ENCODE results near the gene HHIPL1.

Gene HHIPL1

DNA sequence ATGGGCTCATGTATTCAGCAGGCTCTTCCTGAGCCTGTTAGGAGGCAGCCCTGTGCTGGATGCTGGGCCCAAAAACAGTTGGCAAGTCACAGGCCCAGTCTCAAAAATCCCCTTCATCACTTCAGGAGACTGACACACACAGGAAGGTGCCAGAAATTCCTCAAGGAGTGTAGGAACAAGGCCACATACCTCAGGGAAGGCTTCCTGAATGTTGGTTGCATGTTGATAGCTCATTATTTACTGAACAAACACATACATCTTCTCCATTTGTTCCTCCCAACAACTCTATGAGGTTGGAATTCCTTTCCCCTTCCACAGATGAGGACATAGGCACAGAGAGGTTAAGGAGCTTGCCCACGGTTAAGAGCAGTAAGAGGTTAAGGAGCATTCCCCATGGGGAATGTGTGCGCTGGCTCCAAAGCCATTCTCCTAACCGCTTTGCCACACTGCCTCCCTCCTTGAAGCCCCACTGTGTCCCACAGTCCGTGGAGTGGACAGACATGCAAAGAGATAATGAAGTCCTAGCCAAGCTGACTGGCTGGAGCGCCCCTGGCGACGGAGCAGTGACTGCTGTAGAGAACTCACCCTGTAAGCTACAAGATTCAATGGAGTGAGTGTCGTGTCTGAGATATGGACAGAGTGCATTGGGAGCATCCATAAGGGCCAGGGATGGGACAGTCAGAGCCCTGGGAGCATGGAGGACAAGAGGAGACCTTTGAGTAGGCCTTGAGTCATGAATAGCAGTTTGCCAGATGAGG, 3.3 kb downstream of the HHIPL1 start:
- ATAC-seq (ENCODE audit: insufficient read depth, low read depth), result no peak
- no peak for TF ChIP-seq EZH2 (IDR thresholded peaks at IDR 0.05; ENCODE audit: borderline replicate concordance, low read depth, low read length, severe bottlenecking)
- TF ChIP-seq, protein P1, sequence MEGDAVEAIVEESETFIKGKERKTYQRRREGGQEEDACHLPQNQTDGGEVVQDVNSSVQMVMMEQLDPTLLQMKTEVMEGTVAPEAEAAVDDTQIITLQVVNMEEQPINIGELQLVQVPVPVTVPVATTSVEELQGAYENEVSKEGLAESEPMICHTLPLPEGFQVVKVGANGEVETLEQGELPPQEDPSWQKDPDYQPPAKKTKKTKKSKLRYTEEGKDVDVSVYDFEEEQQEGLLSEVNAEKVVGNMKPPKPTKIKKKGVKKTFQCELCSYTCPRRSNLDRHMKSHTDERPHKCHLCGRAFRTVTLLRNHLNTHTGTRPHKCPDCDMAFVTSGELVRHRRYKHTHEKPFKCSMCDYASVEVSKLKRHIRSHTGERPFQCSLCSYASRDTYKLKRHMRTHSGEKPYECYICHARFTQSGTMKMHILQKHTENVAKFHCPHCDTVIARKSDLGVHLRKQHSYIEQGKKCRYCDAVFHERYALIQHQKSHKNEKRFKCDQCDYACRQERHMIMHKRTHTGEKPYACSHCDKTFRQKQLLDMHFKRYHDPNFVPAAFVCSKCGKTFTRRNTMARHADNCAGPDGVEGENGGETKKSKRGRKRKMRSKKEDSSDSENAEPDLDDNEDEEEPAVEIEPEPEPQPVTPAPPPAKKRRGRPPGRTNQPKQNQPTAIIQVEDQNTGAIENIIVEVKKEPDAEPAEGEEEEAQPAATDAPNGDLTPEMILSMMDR (IDR thresholded peaks at IDR 0.05; ENCODE audit: borderline replicate concordance, extremely low read depth, low read length, poor library complexity, severe bottlenecking), result no peak
- no peaks in the 10 kb centered on the region for H3K4me1 ChIP-seq (ENCODE audit: insufficient read depth, low read length)
- no peak overlapping the region for H3K4me3 ChIP-seq (ENCODE audit: low read depth in 1 of 2, low read length in 2 of 2)
- no peak for DNase-seq
- no peaks in the 10 kb centered on the region for H3K27me3 ChIP-seq (ENCODE audit: insufficient read depth, low read length, poor library complexity)
- no peak overlapping the region for H3K9ac ChIP-seq (ENCODE audit: low read depth, low read length)
- no peak overlapping the region for H2AFZ ChIP-seq (ENCODE audit: low read depth, low read length)
- no peak overlapping the region for H3K4me2 ChIP-seq (ENCODE audit: insufficient read depth, low read length)
- no peaks in the 10 kb centered on the region for H3K79me2 ChIP-seq (ENCODE audit: insufficient read depth, low read length)
- H3K9me3 ChIP-seq (ENCODE audit: insufficient read depth, low read length, severe bottlenecking), result no peaks in the 10 kb centered on the region
- no peak overlapping the region for H3K27ac ChIP-seq (ENCODE audit: low read length)
- H4K20me1 ChIP-seq (ENCODE audit: insufficient read depth, low read length), result peaks cover 5% of the 10 kb centered on the region; the same call in 1 of the 2 replicates
- no peaks in the 10 kb centered on the region for H3K36me3 ChIP-seq (ENCODE audit: insufficient read depth, low read length)

DNA sequence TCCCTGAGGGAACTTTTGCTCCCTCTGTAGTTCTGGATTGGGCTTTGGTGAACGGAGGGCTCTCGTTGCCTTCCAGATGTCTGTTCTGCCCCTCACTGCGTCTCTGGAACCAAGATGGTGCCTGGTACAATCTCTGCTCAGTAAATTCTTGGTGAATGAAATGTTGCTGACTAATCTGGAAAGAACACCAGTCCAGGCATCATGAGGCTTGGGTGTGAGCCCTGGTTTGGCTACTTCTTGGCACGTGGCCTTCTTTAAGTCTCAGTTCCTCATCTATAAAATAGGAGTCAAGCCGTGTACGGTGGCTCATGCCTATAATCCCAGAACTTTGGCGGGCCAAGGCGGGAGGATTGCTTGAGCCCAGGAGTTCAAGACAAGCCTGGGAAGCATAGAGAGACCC, 4.3 kb downstream of the HHIPL1 start:
- no peak overlapping the region for H3K4me3 ChIP-seq (ENCODE audit: low read depth in 1 of 2, low read length in 2 of 2)
- no peaks in the 10 kb centered on the region for H3K4me1 ChIP-seq (ENCODE audit: insufficient read depth, low read length)
- DNase-seq (no peak), ATAC-seq (ENCODE audit: insufficient read depth, low read depth) (no peak)
- no peaks in the 10 kb centered on the region for H3K36me3 ChIP-seq (ENCODE audit: insufficient read depth, low read length)
- H3K4me2 ChIP-seq (ENCODE audit: insufficient read depth, low read length), result no peak overlapping the region
- no peaks in the 10 kb centered on the region for H3K27me3 ChIP-seq (ENCODE audit: insufficient read depth, low read length, poor library complexity)
- TF ChIP-seq, protein P1 (IDR thresholded peaks at IDR 0.05; ENCODE audit: borderline replicate concordance, extremely low read depth, low read length, poor library complexity, severe bottlenecking), result no peak
- no peak for TF ChIP-seq EZH2 (IDR thresholded peaks at IDR 0.05; ENCODE audit: borderline replicate concordance, low read depth, low read length, severe bottlenecking)
- H4K20me1 ChIP-seq (ENCODE audit: insufficient read depth, low read length), result peaks cover 5% of the 10 kb centered on the region; the same call in 1 of the 2 replicates
- H3K9me3 ChIP-seq (ENCODE audit: insufficient read depth, low read length, severe bottlenecking), result no peaks in the 10 kb centered on the region
- no peak overlapping the region for H3K27ac ChIP-seq (ENCODE audit: low read length)
- no peak overlapping the region for H3K9ac ChIP-seq (ENCODE audit: low read depth, low read length)
- H2AFZ ChIP-seq (ENCODE audit: low read depth, low read length), result no peak overlapping the region
- H3K79me2 ChIP-seq (ENCODE audit: insufficient read depth, low read length), result no peaks in the 10 kb centered on the region

DNA sequence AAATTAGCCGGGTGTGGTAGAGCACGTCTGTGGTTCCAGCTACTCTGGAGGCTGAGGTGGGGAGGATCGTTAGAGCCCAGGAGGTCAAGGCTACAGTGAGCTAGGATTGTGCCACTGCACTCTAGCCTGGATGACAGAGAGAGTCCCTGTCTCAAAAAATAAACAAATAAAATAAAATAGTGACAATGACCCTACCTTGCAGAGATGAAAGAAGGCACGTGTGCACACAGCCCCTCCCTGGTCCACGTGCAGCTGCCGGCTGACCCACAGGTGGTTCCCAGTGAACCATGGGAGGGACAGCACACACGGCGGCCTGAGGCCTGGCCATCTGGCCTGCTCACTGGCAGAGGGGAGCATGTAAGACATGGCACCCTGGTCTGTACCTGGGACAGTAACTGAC, 4.7 kb downstream of the HHIPL1 start:
- Histone ChIP-seq H3K36me3 (ENCODE audit: insufficient read depth, low read length) (no peaks in the 10 kb centered on the region), H3K4me1 (ENCODE audit: insufficient read depth, low read length) (no peaks in the 10 kb centered on the region), H4K20me1 (ENCODE audit: insufficient read depth, low read length) (peaks cover 5% of the 10 kb centered on the region; the same call in 1 of the 2 replicates), H3K27me3 (ENCODE audit: insufficient read depth, low read length, poor library complexity) (no peaks in the 10 kb centered on the region), H3K4me2 (ENCODE audit: insufficient read depth, low read length) (no peak overlapping the region), H2AFZ (ENCODE audit: low read depth, low read length) (no peak overlapping the region), H3K9ac (ENCODE audit: low read depth, low read length) (no peak overlapping the region), H3K27ac (ENCODE audit: low read length) (no peak overlapping the region), H3K9me3 (ENCODE audit: insufficient read depth, low read length, severe bottlenecking) (no peaks in the 10 kb centered on the region), H3K79me2 (ENCODE audit: insufficient read depth, low read length) (no peaks in the 10 kb centered on the region), H3K4me3 (ENCODE audit: low read depth in 1 of 2, low read length in 2 of 2) (no peak overlapping the region)
- ATAC-seq (ENCODE audit: insufficient read depth, low read depth), result no peak
- TF ChIP-seq EZH2 (IDR thresholded peaks at IDR 0.05; ENCODE audit: borderline replicate concordance, low read depth, low read length, severe bottlenecking), result no peak
- TF ChIP-seq, protein P1 (IDR thresholded peaks at IDR 0.05; ENCODE audit: borderline replicate concordance, extremely low read depth, low read length, poor library complexity, severe bottlenecking), result no peak
- no peak for DNase-seq
